ENCODE data around the gene CNTNAP1. TPM values are rescaled to one million over a fixed set of nuclear protein-coding genes. Genes with fewer than 3 reads are reported as not detected.

CNTNAP1 gene
- total RNA-seq, 1 experiment from 2014 or later, result 6.4 TPM

- H3K9me3 ChIP-seq (ENCODE audit: control insufficient read depth in 1 of 2, insufficient read depth in 1 of 2, low read depth in 1 of 2, low read length in 2 of 2), result no peaks in the 10 kb centered on the region
- no peak overlapping the region for H3K9ac ChIP-seq (ENCODE audit: low read length)
- DNase-seq (ENCODE audit: low read depth, low spot score) (no peak), ATAC-seq (no peak)
- no peaks in the 10 kb centered on the region for H3K36me3 ChIP-seq (ENCODE audit: control insufficient read depth in 1 of 2, insufficient read depth in 2 of 2, low read length in 2 of 2)
- intact Hi-C loops (cut with micrococcal nuclease), result no loop called here
- no peaks in the 10 kb centered on the region for H3K4me1 ChIP-seq (ENCODE audit: control insufficient read depth in 1 of 2, insufficient read depth in 2 of 2, low read length in 2 of 2)
- POLR2A ChIA-PET, result interaction anchor here (0.7 kb wide), 1 partner anchor 15 kb away, joined by 3 read pairs; no protein-coding TSS in a partner anchor
- no TSS peak for BruUV-seq (replicated peaks)
- RAD21 ChIA-PET (ENCODE audit: low non-redundant PET in 1 of 2, low total read pairs in 2 of 2, uncharacterized antibody in 2 of 2, unreplicated experiment in 2 of 2), result no interaction called here
- H3K79me2 ChIP-seq (ENCODE audit: insufficient read depth, low read length), result no peaks in the 10 kb centered on the region
- H3K27ac ChIP-seq (ENCODE audit: low read depth, low read length), result no peak overlapping the region
- CTCF ChIA-PET, result no interaction called here
- no peaks in the 10 kb centered on the region for H4K20me1 ChIP-seq (ENCODE audit: insufficient read depth)
- no peaks in the 10 kb centered on the region for H3K9me2 ChIP-seq (ENCODE audit: insufficient read depth)
- H3K4me3 ChIP-seq (replicated peaks in 1 of 2; ENCODE audit: low read depth in 1 of 2, low read length in 2 of 2), result no peak overlapping the region
- H3K4me2 ChIP-seq (ENCODE audit: low read length), result no peak overlapping the region
- H3K27me3 ChIP-seq (ENCODE audit: insufficient read depth, low read length), result no peaks in the 10 kb centered on the region
- TF ChIP-seq POLR2A (IDR thresholded peaks at IDR 0.05; ENCODE audit: borderline replicate concordance, extremely low read depth, insufficient read depth, insufficient read length) (no peak), ZBTB33 (IDR thresholded peaks at IDR 0.05; ENCODE audit: extremely low read depth, insufficient replicate concordance, low read length) (no peak), POLR2AphosphoS5 (IDR thresholded peaks at IDR 0.05; ENCODE audit: low read depth, low read length) (no peak), REST (IDR thresholded peaks at IDR 0.05; ENCODE audit: low read depth) (no peak), JUND (IDR thresholded peaks at IDR 0.05) (no peak)
- no peak overlapping the region for H2AFZ ChIP-seq (ENCODE audit: low read depth, low read length, poor library complexity, severe bottlenecking)
Observed at GRCh38 chr17:42642336-42642735, 40.0 kb upstream of the CNTNAP1 start.
